GM21423 (cell line): Measurements from ENCODE around the gene TANK.
A peak's percentile ranks its signal among the peaks of the same experiment; 100 is the strongest.

Source experiments
- ATAC-seq: cut with Tn5 transposase; IDR thresholded peaks from one replicate; pipeline ENCODE4 v1.9.1; 2021; ENCODE audit warnings: mild to moderate bottlenecking, moderate library complexity; ENCODE audit not compliant: unreplicated experiment

Gene TANK

GRCh38 chr2:161133366-161133765 is 26.9 kb upstream of the TANK start:
- no peak for ATAC-seq

- no peak for ATAC-seq
Measured at GRCh38 chr2:161134547-161135518, 25.4 kb upstream of the TANK start.

GRCh38 chr2:161135951-161136593 is 24.2 kb upstream of the TANK start:
- ATAC-seq, result no peak

- ATAC-seq, result peak; percentile 74
Measured at GRCh38 chr2:161136696-161137324, 23.4 kb upstream of the TANK start.

GRCh38 chr2:161138429-161138828 is 21.8 kb upstream of the TANK start:
- peak; percentile 32 for ATAC-seq

GRCh38 chr2:161139098-161139987 is 20.9 kb upstream of the TANK start:
- peak; percentile 23 for ATAC-seq

GRCh38 chr2:161141033-161141432 is 19.2 kb upstream of the TANK start:
- peak; percentile 44 for ATAC-seq

GRCh38 chr2:161146209-161146775 is 13.9 kb upstream of the TANK start:
- no peak for ATAC-seq

GRCh38 chr2:161146996-161147395 is 13.2 kb upstream of the TANK start:
- ATAC-seq, result no peak

- ATAC-seq, result peak; percentile 53
Measured at GRCh38 chr2:161147856-161148255, 12.4 kb upstream of the TANK start.

- ATAC-seq, result no peak
Measured at GRCh38 chr2:161150704-161151103, 9.5 kb upstream of the TANK start.

- ATAC-seq, result no peak
Measured at GRCh38 chr2:161152302-161152701, 7.9 kb upstream of the TANK start.

- no peak for ATAC-seq
Measured at GRCh38 chr2:161158882-161159281, 1.3 kb upstream of the TANK start.

GRCh38 chr2:161159456-161160225 is 587 bp upstream of the TANK start:
- no peak for ATAC-seq

- peak; percentile 29 for ATAC-seq
Measured at GRCh38 chr2:161161074-161161706, 962 bp downstream of the TANK start.

GRCh38 chr2:161163440-161163839 is 3.2 kb downstream of the TANK start:
- no peak for ATAC-seq

GRCh38 chr2:161164161-161164560 is 3.9 kb downstream of the TANK start:
- no peak for ATAC-seq

- no peak for ATAC-seq
Measured at GRCh38 chr2:161165266-161165665, 5.0 kb downstream of the TANK start.

GRCh38 chr2:161165811-161166210 is 5.6 kb downstream of the TANK start:
- peak; percentile 29 for ATAC-seq
